Activated T-cell treated with anti-CD3 and anti-CD28 coated beads for 48 hours (primary cell): ENCODE measurements around the gene ITPKA.
"Not testable (repeated sequence)": the region's sequence is repeated elsewhere in the genome, so short reads cannot be mapped to it uniquely, and the experiment has no call there.

Source experiments
- DNase-seq: peaks from one replicate; pipeline ENCODE4 v3.0.0-alpha.2; 2020; ENCODE audit warnings: low read depth

The ITPKA gene

GRCh38 chr15:41493205-41493901, at the start of gene ITPKA:
TSS of gene ITPKA (plus strand) at chr15:41493874. CDS start at chr15:41493928, 54 bp downstream.
- peak; percentile 90 for DNase-seq

GRCh38 chr15:41445399-41445798, 48.3 kb upstream of the ITPKA start:
- DNase-seq, result no peak

DNA sequence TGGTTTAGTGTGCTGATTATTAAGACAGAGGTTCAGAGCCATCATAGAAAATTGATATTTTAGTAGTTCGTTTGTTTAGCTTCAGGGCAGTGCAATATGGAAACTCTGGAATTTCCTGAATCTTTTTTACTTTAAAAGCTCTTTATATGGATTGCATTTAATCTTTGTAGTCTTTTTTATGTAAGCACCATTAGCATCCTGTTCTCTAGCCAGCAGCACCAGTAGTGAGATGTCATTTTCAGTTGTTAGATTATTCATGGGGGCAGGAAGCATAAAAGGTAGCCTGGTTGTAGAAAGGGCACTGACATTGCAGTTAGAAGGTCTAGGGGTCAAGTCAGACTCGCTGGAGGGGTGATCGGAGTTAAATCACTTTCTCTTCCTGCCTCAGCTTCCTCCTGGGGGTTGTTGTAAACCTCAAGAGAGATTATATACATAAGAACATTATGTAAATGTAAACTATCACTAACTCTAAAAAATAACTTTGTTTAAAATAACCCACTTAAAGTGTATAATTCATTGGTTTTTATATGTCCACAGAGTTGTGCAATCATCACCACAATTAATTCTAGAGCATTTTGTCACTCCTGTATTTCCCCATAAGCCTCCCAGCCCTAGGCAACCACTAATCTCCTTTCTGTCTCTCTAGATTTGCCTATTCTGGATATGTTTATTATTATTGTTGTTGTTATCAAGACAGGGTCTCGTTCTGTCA, 31.4 kb upstream of the ITPKA start:
- no peak for DNase-seq

- DNase-seq, result no peak
Measured at GRCh38 chr15:41464889-41465580, 28.6 kb upstream of the ITPKA start.

- DNase-seq, result no peak
Measured at GRCh38 chr15:41465822-41466421, 27.8 kb upstream of the ITPKA start.

DNA sequence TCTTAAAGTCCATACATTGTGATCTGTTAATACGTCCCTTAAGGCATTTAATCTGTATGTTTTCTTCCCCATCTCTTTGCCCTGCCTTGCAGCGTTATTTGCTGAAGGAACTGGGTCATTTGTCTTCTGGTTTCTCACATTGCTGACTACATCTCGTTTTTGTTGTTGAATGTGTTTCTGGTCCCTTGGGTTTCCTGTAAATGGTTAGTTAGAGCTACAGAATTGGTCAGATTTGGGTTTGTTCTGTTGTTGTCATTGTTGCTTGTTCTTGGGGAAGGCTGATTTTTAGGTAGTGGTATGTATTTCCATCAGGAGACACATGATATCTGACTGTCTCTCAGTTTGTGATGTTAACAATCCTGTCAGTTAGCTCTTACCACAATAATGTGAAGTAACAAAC, 27.0 kb upstream of the ITPKA start:
- no peak for DNase-seq

DNA sequence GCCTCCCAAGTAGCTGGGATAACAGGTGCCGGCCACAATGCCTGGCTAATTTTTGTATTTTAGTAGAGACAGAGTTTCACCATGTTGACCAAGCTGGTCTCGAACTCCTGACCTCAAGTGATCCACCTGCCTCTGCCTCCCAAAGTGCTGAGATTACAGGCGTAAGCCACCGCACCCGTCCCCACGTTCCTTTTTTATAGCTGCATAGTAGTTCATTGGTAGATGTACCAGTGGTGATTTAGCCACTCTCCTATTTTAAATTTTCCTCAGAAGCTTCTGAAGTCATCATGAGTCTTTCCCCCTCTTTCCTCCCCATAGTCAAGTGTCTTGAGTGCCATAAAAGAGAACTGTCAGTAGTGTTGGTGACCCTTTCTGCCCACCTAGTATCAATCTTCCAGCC, 24.0 kb upstream of the ITPKA start:
- not testable (repeated sequence) for DNase-seq

GRCh38 chr15:41473418-41473817, 20.3 kb upstream of the ITPKA start:
- no peak for DNase-seq

- DNase-seq, result no peak
Measured at GRCh38 chr15:41474436-41474835, 19.2 kb upstream of the ITPKA start.

DNA sequence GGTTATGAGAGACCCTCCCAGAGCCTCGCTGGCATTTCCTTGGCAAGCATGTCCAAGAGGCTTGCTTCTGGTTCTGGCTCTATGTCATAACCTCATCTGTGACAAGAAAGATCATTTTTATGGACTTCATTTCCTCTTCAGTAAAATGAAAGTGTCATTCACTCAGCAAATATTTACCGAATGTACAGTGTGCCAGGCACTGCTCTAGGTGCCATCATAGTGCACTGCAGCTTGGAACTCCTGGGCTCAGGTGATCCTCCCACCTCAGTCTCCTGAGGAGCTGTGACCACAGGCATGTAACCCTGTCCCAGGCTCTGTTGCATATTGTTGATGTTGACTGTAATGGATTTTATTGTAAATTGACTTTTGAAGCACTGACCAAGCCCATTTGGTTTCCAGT, 18.7 kb upstream of the ITPKA start:
- no peak for DNase-seq

DNA sequence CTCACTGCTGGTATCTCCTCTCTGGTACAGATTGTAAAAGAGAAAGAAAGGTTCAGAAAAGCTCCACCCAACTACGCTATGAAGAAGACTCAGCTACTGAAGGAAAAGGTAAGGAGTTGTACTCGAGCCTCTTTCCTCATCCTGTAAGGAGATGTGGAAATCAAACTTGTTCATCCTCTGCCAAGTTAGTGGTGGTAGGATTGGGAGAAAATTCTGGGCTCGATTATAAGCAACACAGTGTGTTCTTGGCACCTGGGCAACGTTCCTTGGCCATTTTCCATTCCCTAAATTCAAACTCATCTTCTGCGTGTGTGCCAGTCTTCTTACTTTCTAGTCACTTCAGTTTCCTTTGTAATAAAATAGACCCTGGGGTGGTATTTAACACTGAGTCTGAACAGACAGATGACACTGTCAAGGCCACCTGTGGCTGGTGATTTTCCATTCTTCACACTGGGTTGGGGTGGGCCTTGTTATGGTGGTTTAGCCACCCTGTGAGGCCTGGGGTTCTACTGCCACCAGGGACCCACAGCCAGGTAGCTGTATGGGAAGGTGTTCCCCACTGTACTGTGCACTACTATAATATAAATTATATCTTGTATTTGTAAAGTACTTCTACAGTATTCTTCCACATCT, 17.1 kb upstream of the ITPKA start:
- DNase-seq, result no peak

DNA sequence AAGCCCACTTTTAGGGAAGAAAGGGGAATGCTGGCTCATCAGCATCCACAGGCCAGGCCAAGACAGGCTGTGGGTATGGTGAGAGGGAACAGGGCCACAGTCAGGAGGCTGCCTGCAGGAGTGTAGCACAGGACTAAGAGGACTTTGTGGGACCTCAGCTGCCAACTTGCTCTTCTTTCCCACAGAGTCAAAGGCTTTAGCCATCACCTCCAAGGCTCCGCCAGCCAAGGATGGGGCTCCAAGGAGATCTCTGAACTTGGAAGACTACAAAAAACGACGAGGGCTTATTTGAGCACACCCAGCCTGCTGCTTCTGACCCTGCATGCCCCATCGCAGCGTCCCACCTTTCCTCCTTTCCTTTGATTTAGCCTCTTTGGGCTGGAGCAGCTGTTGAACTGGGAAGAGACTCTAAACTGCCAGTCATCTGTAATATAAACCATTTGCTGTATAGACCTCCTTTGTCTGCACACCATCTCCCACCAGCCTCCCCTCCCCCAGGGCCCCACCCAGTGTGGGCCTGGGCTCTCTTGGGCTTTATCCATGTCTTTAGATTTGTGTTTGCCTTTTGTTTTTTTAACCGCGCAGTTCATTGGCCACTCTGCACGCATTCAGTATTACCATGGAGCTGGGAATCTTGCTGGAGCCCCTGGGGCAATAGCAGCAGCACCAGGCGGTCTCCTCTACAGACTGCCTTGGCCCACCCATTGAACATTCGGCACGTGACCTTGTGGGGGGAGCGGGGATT, 13.1 kb upstream of the ITPKA start:
- DNase-seq, result no peak

DNA sequence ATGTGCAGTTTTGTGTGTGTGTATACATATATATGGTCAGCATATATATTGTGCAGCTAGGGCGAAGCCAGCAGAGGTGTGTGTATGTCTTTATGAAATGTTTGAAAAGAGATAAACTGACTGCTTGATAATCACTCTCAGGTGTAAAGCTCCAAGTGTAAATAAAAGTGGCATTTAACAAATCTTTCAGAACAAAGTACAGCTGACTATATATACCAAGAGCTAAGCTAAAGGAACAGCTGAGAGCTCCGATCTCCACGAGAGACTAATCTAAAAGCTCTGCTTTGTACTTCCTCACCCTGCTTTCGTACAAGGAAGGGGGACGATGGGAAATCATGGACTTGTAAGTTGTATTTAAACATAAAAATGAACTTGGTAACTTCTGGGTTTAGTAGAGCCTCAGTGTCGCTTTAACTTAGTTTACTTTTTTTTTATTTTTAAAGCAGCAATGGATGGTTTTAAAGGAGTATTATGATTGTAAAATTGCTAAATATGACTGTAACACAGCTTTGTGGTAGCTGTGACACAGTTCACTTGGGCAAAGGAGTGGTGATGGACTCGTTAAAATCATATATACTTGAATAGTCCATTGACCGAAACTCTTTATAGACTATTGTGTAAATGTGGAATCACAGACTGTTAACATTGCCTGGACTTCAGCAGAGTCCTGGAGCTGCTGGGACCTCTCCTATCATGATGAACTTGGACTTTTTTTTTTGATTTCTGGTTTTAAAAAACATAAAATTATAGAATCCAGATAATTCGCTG, 11.4 kb upstream of the ITPKA start:
- DNase-seq, result no peak

- no peak for DNase-seq
Measured at GRCh38 chr15:41483115-41483514, 10.6 kb upstream of the ITPKA start.

- DNase-seq, result no peak
Measured at GRCh38 chr15:41483519-41483918, 10.2 kb upstream of the ITPKA start.

GRCh38 chr15:41484937-41485625, 8.6 kb upstream of the ITPKA start:
- no peak for DNase-seq

- no peak for DNase-seq
Measured at GRCh38 chr15:41486286-41486685, 7.4 kb upstream of the ITPKA start.

DNA sequence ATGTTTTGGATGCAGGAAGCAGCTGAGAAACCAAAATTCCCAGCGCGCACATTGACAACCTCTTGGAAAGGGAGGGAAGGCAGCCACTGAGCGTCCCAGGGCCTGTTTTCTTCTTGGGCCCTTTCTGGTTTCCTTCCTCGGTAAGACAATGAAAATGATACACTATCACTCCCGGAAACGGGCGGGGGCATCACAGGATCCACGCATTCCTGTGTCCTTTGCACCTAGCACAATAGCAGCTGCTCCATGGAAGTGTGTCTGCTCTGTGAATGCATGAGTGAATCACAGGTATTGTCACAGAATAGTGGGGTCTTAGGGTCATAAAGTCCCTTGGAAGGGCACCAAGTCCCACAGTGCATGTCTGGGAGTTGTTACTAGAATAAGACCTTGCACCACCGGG, 6.3 kb upstream of the ITPKA start:
- no peak for DNase-seq

DNA sequence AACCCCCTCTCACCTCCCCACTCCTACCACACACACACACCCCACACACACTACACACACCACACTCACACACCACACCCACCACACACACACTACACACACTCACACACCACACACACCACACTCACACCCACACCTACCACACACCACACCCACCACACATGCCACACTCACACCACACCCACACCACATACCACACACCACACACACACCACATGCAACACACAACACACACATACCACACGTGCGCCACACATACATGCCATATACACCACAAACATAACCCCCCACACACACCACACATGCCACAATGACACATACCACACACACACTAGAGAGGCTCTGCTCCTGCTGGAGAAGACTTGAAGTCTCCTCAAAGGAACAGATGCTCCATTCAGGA, 5.9 kb upstream of the ITPKA start:
- DNase-seq, result peak; percentile 42

DNA sequence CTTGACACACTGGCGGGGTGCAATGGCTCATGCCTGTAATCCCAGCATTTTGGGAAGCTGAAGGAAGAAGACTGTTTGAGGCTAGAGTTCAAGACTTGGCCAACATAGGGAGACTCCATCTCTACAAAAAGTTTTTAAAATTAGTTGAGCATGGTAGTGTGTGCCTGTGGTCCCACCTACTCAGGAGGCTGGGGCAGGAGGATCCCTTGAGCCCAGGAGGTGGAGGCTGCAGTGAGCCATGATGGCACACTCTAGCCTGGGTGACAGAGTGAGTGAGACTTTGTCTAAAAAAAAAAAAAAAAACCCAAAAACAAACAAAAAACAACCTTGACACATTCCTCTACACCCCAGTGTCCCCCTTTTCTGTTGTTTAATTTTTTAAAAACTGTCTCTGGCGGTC, 4.0 kb upstream of the ITPKA start:
- no peak for DNase-seq
